ENCODE measurements around the gene PPARG. TPM values are rescaled to one million over a fixed set of nuclear protein-coding genes. Genes with fewer than 3 reads are reported as not detected.
A peak's percentile ranks its signal among the peaks of the same experiment; 100 is the strongest.

Gene PPARG
- total and polyA plus RNA-seq, 2 of the 13 experiments (the other 11 are each of a cell fraction or from before 2014, with no cell fraction given), result 13.9 to 58.3 TPM

DNA sequence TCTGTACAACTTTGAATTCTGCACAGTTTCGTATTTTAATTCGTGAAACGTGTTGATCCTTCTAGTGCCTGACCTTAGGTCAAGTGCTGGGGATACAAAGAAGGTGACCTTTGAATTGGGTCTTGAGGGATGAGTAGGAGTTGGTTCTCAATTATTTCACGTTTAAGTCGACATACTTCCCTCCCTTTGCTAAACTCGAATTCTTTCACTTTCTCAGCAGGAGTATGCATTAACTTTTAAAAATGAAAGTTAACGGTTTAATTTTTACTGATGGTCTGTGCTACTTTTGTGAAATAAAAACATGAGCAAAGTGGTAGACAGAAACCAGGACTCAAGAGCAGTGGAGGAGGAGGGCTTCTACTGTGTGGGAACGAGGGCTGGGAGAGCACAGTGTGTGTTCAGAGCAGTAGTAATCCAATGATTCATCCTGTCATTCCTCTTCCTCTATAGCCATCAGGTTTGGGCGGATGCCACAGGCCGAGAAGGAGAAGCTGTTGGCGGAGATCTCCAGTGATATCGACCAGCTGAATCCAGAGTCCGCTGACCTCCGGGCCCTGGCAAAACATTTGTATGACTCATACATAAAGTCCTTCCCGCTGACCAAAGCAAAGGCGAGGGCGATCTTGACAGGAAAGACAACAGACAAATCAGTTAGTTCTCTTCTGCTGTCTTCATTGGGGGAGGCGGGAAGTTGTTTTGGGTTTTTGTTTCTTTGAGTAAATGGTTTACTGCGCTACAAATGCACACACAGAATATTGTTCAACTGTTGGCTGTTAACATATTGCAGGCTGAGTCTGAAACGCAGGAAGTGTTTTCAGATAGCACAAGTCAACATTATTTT is 116.8 kb downstream of the PPARG start (continued):
- TF ChIP-seq BHLHE40 (IDR thresholded peaks at IDR 0.05; ENCODE audit: low read length) (peak; percentile 41; the same call in 1 of the 2 replicates), SP5 (CRISPR knock-in tag; IDR thresholded peaks at IDR 0.05; ENCODE audit: borderline replicate concordance, low read depth) (peak; percentile 71), AKAP8 (CRISPR knock-in tag; IDR thresholded peaks at IDR 0.05) (peak; percentile 80; the same call in 1 of the 2 replicates), ARHGAP35 (CRISPR knock-in tag; IDR thresholded peaks at IDR 0.05; ENCODE audit: borderline replicate concordance) (0 out of 2 replicates have a peak, but pooled peaks have one; percentile 49), NFKBIZ (CRISPR knock-in tag; IDR thresholded peaks at IDR 0.05) (peak; percentile 94), ZBTB42 (CRISPR knock-in tag; IDR thresholded peaks at IDR 0.05) (no peak), NONO (IDR thresholded peaks at IDR 0.05) (no peak), NONO (CRISPR knock-in tag; conservative IDR thresholded peaks at IDR 0.05) (peak; percentile 94), ZSCAN30 (CRISPR knock-in tag; IDR thresholded peaks at IDR 0.05) (no peak), RBFOX2 (IDR thresholded peaks at IDR 0.05; ENCODE audit: low read depth, low read length) (peak; percentile 45), CREB1 (IDR thresholded peaks at IDR 0.05) (peak; percentile 45; the same call in 1 of the 2 replicates), CREB1 (CRISPR knock-in tag; IDR thresholded peaks at IDR 0.05) (peak; percentile 83), JUND (CRISPR knock-in tag; IDR thresholded peaks at IDR 0.05) (peak; percentile 99), ZFP62 (CRISPR knock-in tag; IDR thresholded peaks at IDR 0.05) (no peak), JARID2 (CRISPR knock-in tag; IDR thresholded peaks at IDR 0.05; ENCODE audit: insufficient replicate concordance) (no peak), SIN3A (IDR thresholded peaks at IDR 0.05; ENCODE audit: borderline replicate concordance, low read depth, low read length) (peak; percentile 19; the same call in 1 of the 2 replicates), ZBTB3 (CRISPR knock-in tag; IDR thresholded peaks at IDR 0.05; ENCODE audit: borderline replicate concordance, low read depth) (peak; percentile 89)
- TF ChIP-seq, protein P1, sequence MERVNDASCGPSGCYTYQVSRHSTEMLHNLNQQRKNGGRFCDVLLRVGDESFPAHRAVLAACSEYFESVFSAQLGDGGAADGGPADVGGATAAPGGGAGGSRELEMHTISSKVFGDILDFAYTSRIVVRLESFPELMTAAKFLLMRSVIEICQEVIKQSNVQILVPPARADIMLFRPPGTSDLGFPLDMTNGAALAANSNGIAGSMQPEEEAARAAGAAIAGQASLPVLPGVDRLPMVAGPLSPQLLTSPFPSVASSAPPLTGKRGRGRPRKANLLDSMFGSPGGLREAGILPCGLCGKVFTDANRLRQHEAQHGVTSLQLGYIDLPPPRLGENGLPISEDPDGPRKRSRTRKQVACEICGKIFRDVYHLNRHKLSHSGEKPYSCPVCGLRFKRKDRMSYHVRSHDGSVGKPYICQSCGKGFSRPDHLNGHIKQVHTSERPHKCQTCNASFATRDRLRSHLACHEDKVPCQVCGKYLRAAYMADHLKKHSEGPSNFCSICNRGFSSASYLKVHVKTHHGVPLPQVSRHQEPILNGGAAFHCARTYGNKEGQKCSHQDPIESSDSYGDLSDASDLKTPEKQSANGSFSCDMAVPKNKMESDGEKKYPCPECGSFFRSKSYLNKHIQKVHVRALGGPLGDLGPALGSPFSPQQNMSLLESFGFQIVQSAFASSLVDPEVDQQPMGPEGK (CRISPR knock-in tag; IDR thresholded peaks at IDR 0.05), result peak; percentile 72
- TF ChIP-seq, protein P2, sequence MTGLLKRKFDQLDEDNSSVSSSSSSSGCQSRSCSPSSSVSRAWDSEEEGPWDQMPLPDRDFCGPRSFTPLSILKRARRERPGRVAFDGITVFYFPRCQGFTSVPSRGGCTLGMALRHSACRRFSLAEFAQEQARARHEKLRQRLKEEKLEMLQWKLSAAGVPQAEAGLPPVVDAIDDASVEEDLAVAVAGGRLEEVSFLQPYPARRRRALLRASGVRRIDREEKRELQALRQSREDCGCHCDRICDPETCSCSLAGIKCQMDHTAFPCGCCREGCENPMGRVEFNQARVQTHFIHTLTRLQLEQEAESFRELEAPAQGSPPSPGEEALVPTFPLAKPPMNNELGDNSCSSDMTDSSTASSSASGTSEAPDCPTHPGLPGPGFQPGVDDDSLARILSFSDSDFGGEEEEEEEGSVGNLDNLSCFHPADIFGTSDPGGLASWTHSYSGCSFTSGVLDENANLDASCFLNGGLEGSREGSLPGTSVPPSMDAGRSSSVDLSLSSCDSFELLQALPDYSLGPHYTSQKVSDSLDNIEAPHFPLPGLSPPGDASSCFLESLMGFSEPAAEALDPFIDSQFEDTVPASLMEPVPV (CRISPR knock-in tag; IDR thresholded peaks at IDR 0.05), result peak; percentile 57; the same call in 1 of the 2 replicates
- TF ChIP-seq, protein P3, sequence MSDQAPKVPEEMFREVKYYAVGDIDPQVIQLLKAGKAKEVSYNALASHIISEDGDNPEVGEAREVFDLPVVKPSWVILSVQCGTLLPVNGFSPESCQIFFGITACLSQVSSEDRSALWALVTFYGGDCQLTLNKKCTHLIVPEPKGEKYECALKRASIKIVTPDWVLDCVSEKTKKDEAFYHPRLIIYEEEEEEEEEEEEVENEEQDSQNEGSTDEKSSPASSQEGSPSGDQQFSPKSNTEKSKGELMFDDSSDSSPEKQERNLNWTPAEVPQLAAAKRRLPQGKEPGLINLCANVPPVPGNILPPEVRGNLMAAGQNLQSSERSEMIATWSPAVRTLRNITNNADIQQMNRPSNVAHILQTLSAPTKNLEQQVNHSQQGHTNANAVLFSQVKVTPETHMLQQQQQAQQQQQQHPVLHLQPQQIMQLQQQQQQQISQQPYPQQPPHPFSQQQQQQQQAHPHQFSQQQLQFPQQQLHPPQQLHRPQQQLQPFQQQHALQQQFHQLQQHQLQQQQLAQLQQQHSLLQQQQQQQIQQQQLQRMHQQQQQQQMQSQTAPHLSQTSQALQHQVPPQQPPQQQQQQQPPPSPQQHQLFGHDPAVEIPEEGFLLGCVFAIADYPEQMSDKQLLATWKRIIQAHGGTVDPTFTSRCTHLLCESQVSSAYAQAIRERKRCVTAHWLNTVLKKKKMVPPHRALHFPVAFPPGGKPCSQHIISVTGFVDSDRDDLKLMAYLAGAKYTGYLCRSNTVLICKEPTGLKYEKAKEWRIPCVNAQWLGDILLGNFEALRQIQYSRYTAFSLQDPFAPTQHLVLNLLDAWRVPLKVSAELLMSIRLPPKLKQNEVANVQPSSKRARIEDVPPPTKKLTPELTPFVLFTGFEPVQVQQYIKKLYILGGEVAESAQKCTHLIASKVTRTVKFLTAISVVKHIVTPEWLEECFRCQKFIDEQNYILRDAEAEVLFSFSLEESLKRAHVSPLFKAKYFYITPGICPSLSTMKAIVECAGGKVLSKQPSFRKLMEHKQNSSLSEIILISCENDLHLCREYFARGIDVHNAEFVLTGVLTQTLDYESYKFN (CRISPR knock-in tag; conservative IDR thresholded peaks at IDR 0.05), result peak; percentile 98

All from HepG2 (cell line).